Fibroblast of the aortic adventitia (primary cell): ENCODE data around the gene IZUMO2. TPM values are rescaled to one million over a fixed set of nuclear protein-coding genes. Genes with fewer than 3 reads are reported as not detected.

Experiments used
- DNase-seq: peaks from one replicate; pipeline ENCODE4 v3.0.0-alpha.2; 2010; ENCODE audit warnings: low read depth
- H3K4me3 ChIP-seq: 2 replicates; pipeline ENCODE4 v1.5.1; 2011; ENCODE audit warnings: low read depth, mild to moderate bottlenecking, control low read depth, low read length, moderate library complexity
- CTCF ChIP-seq: IDR thresholded peaks from 2 replicates; pipeline ENCODE4 v1.5.1; 2011; ENCODE audit warnings: mild to moderate bottlenecking, low read length, control low read depth, inconsistent platforms; ENCODE audit not compliant: insufficient read depth
- total RNA-seq: library from RNA; depleted of rRNA; stranded (reverse); fragments of >200 nt; gene quantifications from 2 replicates; pipeline ENCODE4 v1.2.3, GENCODE V29; 2012; ENCODE audit warnings: low replicate concordance

The IZUMO2 gene
- total RNA-seq, 1 donor: not detected

- DNase-seq: no peak
These were observed 27.4 kb upstream of the IZUMO2 start for GRCh38 chr19:50190439-50190891.

GRCh38 chr19:50189331-50189730, 26.2 kb upstream of the IZUMO2 start:
- no peak overlapping the region for H3K4me3 ChIP-seq
- TF ChIP-seq CTCF: no peak
- DNase-seq: no peak

More at GRCh38 chr19:50190439-50190891, 27.4 kb upstream of the IZUMO2 start:
- no peak for TF ChIP-seq CTCF
- no peak overlapping the region for H3K4me3 ChIP-seq

- H3K4me3 ChIP-seq: no peak overlapping the region
- DNase-seq: no peak
- TF ChIP-seq CTCF: no peak
These were observed 24.9 kb upstream of the IZUMO2 start for GRCh38 chr19:50187937-50188336.

GRCh38 chr19:50184196-50184595, 21.1 kb upstream of the IZUMO2 start:
- TF ChIP-seq CTCF: no peak
- H3K4me3 ChIP-seq: no peak overlapping the region
- DNase-seq: no peak

- DNase-seq: no peak
- TF ChIP-seq CTCF: no peak
- H3K4me3 ChIP-seq: no peak overlapping the region
These were observed 18.0 kb upstream of the IZUMO2 start for GRCh38 chr19:50181121-50181520.

- H3K4me3 ChIP-seq: no peak overlapping the region
- no peak for DNase-seq
- no peak for TF ChIP-seq CTCF
These were observed 15.9 kb upstream of the IZUMO2 start for GRCh38 chr19:50178859-50179537.

- no peak for DNase-seq
- H3K4me3 ChIP-seq: no peak overlapping the region
- TF ChIP-seq CTCF: no peak
These were observed 15.2 kb upstream of the IZUMO2 start for GRCh38 chr19:50178320-50178719.
